K562 (cell line): Measurements from ENCODE around the gene ARMC2. TPM values are rescaled to one million over a fixed set of nuclear protein-coding genes. Genes with fewer than 3 reads are reported as not detected.

Experiments
- ATAC-seq: fragments of 200-7000 bp; cut with Tn5 transposase; 3 replicates; pipeline ENCODE4 v1.9.1; 2020; ENCODE audit warnings: moderate library complexity
- BruUV-seq: library from RNA; stranded (reverse); fragments of 400-500 nt; replicated peaks from 2 replicates; lab custom pipeline; 2021; lab: Mats Ljungman, UMichigan
- CTCF ChIA-PET: fragments of 300-600 bp; formaldehyde crosslinking; extraction: SDS; loops from one replicate; lab custom pipeline; 2021; ENCODE audit warnings: low intra/inter-chr PET ratio; lab: Yijun Ruan, JAX
- POLR2A ChIA-PET: fragments of 300-600, 350-650 bp; sonication (Branson Sonifier 250); formaldehyde crosslinking; extraction: SDS; loops from one replicate; lab custom pipeline; 2021; ENCODE audit warnings: antibody characterized with exemption, inconsistent platforms; lab: Yijun Ruan, JAX
- DNase-seq, 4 experiments: peaks; one replicate each; pipeline versions ENCODE4 v3.0.0 to v3.0.0-alpha.2; 2011 to 2018; ENCODE audit warnings: low spot score in 3 of 4, mixed read lengths in 3 of 4; ENCODE audit errors: extremely low read depth in 1 of 4
- FAIRE-seq: peaks from 2 replicates; lab custom pipeline; 2011; peaks lifted over from hg19 to GRCh38; lab: Jason Lieb, UNC
- H2AFZ ChIP-seq: 2 replicates; pipeline ENCODE4 v1.6.0; 2011; ENCODE audit warnings: low read depth, low read length, control low read depth, inconsistent platforms
- H3K27ac ChIP-seq: fragments of 200-600 bp; 3 replicates; pipeline ENCODE4 v1.8.0; 2011; ENCODE audit warnings: low read depth, mild to moderate bottlenecking, control low read depth, inconsistent platforms, low read length, moderate library complexity, mixed read lengths; ENCODE audit errors: extremely low read depth
- H3K27me3 ChIP-seq, 2 experiments: fragments of 300-600 bp in 1 of 2; 2 replicates in 1 of 2; 3 replicates in 1 of 2; pipeline versions ENCODE4 v1.6.0 to v1.8.0; 2011; ENCODE audit warnings: inconsistent platforms in 2 of 2, low read length in 2 of 2, mild to moderate bottlenecking in 1 of 2, mixed read lengths in 1 of 2, moderate library complexity in 1 of 2; ENCODE audit not compliant: control insufficient read depth in 2 of 2, insufficient read depth in 2 of 2
- H3K36me3 ChIP-seq: fragments of 300-600 bp; 3 replicates; pipeline ENCODE4 v1.8.0; 2011; ENCODE audit warnings: mild to moderate bottlenecking, low read length, inconsistent platforms; ENCODE audit not compliant: control insufficient read depth, insufficient read depth
- H3K4me1 ChIP-seq, 2 experiments: fragments of 200-600 bp in 1 of 2; replicated peaks in 1 of 2; 2 replicates in 1 of 2; 3 replicates in 1 of 2; pipeline versions ENCODE4 v1.5.1 to v1.8.0; 2011; ENCODE audit warnings: inconsistent platforms in 2 of 2, low read length in 2 of 2, mild to moderate bottlenecking in 1 of 2, mixed read lengths in 1 of 2, moderate library complexity in 1 of 2; ENCODE audit not compliant: control insufficient read depth in 2 of 2, insufficient read depth in 2 of 2
- H3K4me2 ChIP-seq: 2 replicates; pipeline ENCODE4 v1.6.1; 2011; ENCODE audit warnings: low read length, control low read depth, inconsistent platforms, mixed read lengths; ENCODE audit not compliant: insufficient read depth
- H3K4me3 ChIP-seq: fragments of 200-600 bp; sonication (generic), shearing (Covaris generic); 2 replicates; pipeline ENCODE4 v1.5.1; 2016; ENCODE audit warnings: control low read depth, inconsistent platforms
- H3K79me2 ChIP-seq: fragments of 200-600 bp; 3 replicates; pipeline ENCODE4 v1.8.0; 2011; ENCODE audit warnings: low read length, inconsistent platforms; ENCODE audit not compliant: control insufficient read depth, insufficient read depth
- H3K9ac ChIP-seq, 2 experiments: 2 replicates each; pipeline versions ENCODE4 v1.6.0 to v1.6.1; 2011; ENCODE audit warnings: low read depth in 2 of 2, low read length in 2 of 2, control low read depth in 1 of 2, inconsistent platforms in 1 of 2, mild to moderate bottlenecking in 1 of 2, mixed read lengths in 1 of 2; ENCODE audit not compliant: insufficient read depth in 1 of 2
- H3K9me1 ChIP-seq: one replicate; pipeline ENCODE4 v1.6.0; 2011; ENCODE audit warnings: inconsistent platforms, mild to moderate bottlenecking, low read length, moderate library complexity; ENCODE audit not compliant: control insufficient read depth, insufficient read depth
- H3K9me3 ChIP-seq: replicated peaks from 2 replicates; pipeline ENCODE4 v1.5.1; 2011; ENCODE audit warnings: low read depth, low read length, inconsistent platforms; ENCODE audit not compliant: control insufficient read depth, insufficient read depth
- H4K20me1 ChIP-seq: replicated peaks from 2 replicates; pipeline ENCODE4 v1.6.1; 2011; ENCODE audit warnings: low read length, inconsistent platforms, mixed read lengths; ENCODE audit not compliant: control insufficient read depth, insufficient read depth
- BDP1 ChIP-seq: IDR thresholded peaks from 3 replicates; pipeline ENCODE4 v1.6.1; 2011; ENCODE audit not compliant: insufficient read length, insufficient read depth
- CHCHD3 ChIP-seq: fragments of 250-450 bp; sonication (Bioruptor Pico); IDR thresholded peaks from 2 replicates; pipeline ENCODE4 v2.1.2; 2022; ENCODE audit warnings: mild to moderate bottlenecking
- E2F4 ChIP-seq: sonication (generic); formaldehyde crosslinking; IDR thresholded peaks from 2 replicates; pipeline ENCODE4 v1.8.0; 2022; ENCODE audit warnings: mild to moderate bottlenecking, low read depth, missing genetic modification reagents
- GTF2E2 ChIP-seq: fragments of 200-800 bp; sonication (Bioruptor generic); IDR thresholded peaks from 2 replicates; pipeline ENCODE4 v1.6.1; 2016; ENCODE audit warnings: missing genetic modification characterization, missing compliant biosample characterization
- HDAC6 ChIP-seq: IDR thresholded peaks from 2 replicates; pipeline ENCODE4 v1.6.1; 2012; ENCODE audit warnings: low read depth, mild to moderate bottlenecking, control low read depth, inconsistent platforms, low read length, moderate library complexity
- HMGXB4 ChIP-seq: sonication (generic); formaldehyde crosslinking; IDR thresholded peaks from 2 replicates; pipeline ENCODE4 v1.8.1; 2023; ENCODE audit warnings: mild to moderate bottlenecking, missing genetic modification reagents
- PTBP1 ChIP-seq: fragments of 200-400 bp; formaldehyde crosslinking; IDR thresholded peaks from 2 replicates; pipeline ENCODE4 v1.6.1; 2017; ENCODE audit warnings: low read depth, low read length
- SLC30A9 ChIP-seq: fragments of 250-450 bp; sonication (Bioruptor Pico); IDR thresholded peaks from 2 replicates; pipeline ENCODE4 v1.8.0; 2022; ENCODE audit warnings: mild to moderate bottlenecking, moderate library complexity
- U2AF2 ChIP-seq: fragments of 200-400 bp; formaldehyde crosslinking; optimal IDR thresholded peaks from 2 replicates; pipeline ENCODE3; 2017; ENCODE audit warnings: low read depth, mild to moderate bottlenecking, low read length
- WHSC1 ChIP-seq: IDR thresholded peaks from one replicate; pipeline ENCODE4 v1.6.1; 2012; ENCODE audit warnings: low read length, control low read depth, inconsistent platforms
- ZNF224 ChIP-seq: sonication (generic); formaldehyde crosslinking; IDR thresholded peaks from 2 replicates; pipeline ENCODE4 v1.8.0; 2022; ENCODE audit warnings: mild to moderate bottlenecking, missing genetic modification reagents
- ZNF511 ChIP-seq: sonication (generic); formaldehyde crosslinking; IDR thresholded peaks from 2 replicates; pipeline ENCODE4 v1.8.0; 2022; ENCODE audit warnings: mild to moderate bottlenecking, missing genetic modification reagents
- WGBS: fragments of 100-300 bp; shearing (Covaris generic); methylation state at CpG from one replicate; pipeline ENCODE4 v1.1.6; 2016; ENCODE audit warnings: low coverage, mixed read lengths; ENCODE audit not compliant: insufficient coverage; ENCODE audit errors: missing lambda C conversion rate; 5-methylcytosine and 5-hydroxymethylcytosine counted together
- in situ Hi-C: fragments of 300-500 bp; cut with MboI; formaldehyde crosslinking; loops from 4 replicates; pipeline ENCODE4 v1.15.0; 2018; ENCODE audit warnings: inconsistent platforms, mixed read lengths
- intact Hi-C: fragments of 100-400 bp; cut with micrococcal nuclease; formaldehyde crosslinking; loops from 2 replicates; pipeline ENCODE4 v1.14.2; 2022
- polyA plus RNA-seq, 8 experiments: library from polyadenylated mRNA; depleted of rRNA in 4 of 8; stranded (reverse) in 5 of 8; unstranded in 3 of 8; fragments of >200 nt; fragmentation: Nextera tagmentation in 2 of 8; fragmentation: Illumina TruSeq in 1 of 8; extraction: Ambion mirVana in 2 of 8; extraction: Trizol in 1 of 8; gene quantifications; 2 replicates each; pipeline versions ENCODE4 v1.2.1 to v1.2.3, GENCODE V29; 2011 to 2014; ENCODE audit warnings: inconsistent platforms in 1 of 8, missing spikeins in 1 of 8
- total RNA-seq, 7 experiments: library from RNA; depleted of rRNA in 6 of 7; stranded (reverse); fragments of >200 nt in 6 of 7; fragmentation: Illumina TruSeq in 2 of 7; extraction: Trizol in 2 of 7; gene quantifications; 2 replicates each; pipeline versions ENCODE4 v1.2.1 to v1.2.3, GENCODE V29; 2011 to 2021; ENCODE audit warnings: low replicate concordance in 1 of 7

The ARMC2 gene
- total and polyA plus RNA-seq, 9 of the 15 experiments (the other 6 are each of a cell fraction or from before 2014, with no cell fraction given) = 0.14 to 3.0 (median 0.82) TPM

GRCh38 chr6:108800427-108800864, 47.8 kb upstream of the ARMC2 start (continued):
- TF ChIP-seq HMGXB4 (CRISPR knock-in tag) (no peak), ZNF511 (CRISPR knock-in tag) (no peak), BDP1 (no peak), WHSC1 (no peak), E2F4 (CRISPR knock-in tag) (no peak)

GRCh38 chr6:108801366-108801765, 46.9 kb upstream of the ARMC2 start:
- Histone ChIP-seq H3K4me3 (no peak overlapping the region), H3K27me3 (peaks cover 35 to 55% of the 10 kb centered on the region in 2 experiments), H3K4me1 (no peaks in the 10 kb centered on the region; a peak in 2 of 5 replicates), H3K9me3 (no peaks in the 10 kb centered on the region), H3K79me2 (no peaks in the 10 kb centered on the region)
- CTCF ChIA-PET = interaction anchor here (0.5 to 0.7 kb wide), 2 partner anchors 78 to 83 kb away, joined by 3 read pairs; no protein-coding TSS in a partner anchor
- WGBS = 7% methylated on average over 2 of the region's 2 CpGs
- in situ Hi-C loops = no loop called here
- no peak for FAIRE-seq
- TF ChIP-seq CHCHD3 (no peak), GTF2E2 (tag) (no peak), ZNF224 (CRISPR knock-in tag) (no peak), U2AF2 (no peak), SLC30A9 (no peak), PTBP1 (no peak), HDAC6 (no peak)
- TF ChIP-seq, all 486 proteins: peak for 0
- no TSS peak for BruUV-seq
- Histone ChIP-seq H2AFZ (no peak overlapping the region), H3K9me1 (no peaks in the 10 kb centered on the region), H3K9ac (no peak overlapping the region), H3K27ac (no peak overlapping the region), H3K36me3 (no peaks in the 10 kb centered on the region), H4K20me1 (0 out of 2 replicates have a peak, but pooled peaks cover 5% of the 10 kb centered on the region), H3K4me2 (no peak overlapping the region)
- POLR2A ChIA-PET = no interaction called here
- ATAC-seq = no peak
- DNase-seq = no peak
- intact Hi-C loops = no loop called here
